Measurements from ENCODE around the gene TMEM40.

TMEM40 gene

GRCh38 chr3:12742330-12743107 is 16.5 kb downstream of the TMEM40 start:
- Histone ChIP-seq H3K4me1 (ENCODE audit: control insufficient read depth, insufficient read depth, low read length) (no peaks in the 10 kb centered on the region), H3K9me3 (ENCODE audit: control insufficient read depth, insufficient read depth, low read depth, low read length) (no peaks in the 10 kb centered on the region), H3K4me3 (ENCODE audit: low read depth, low read length) (no peak overlapping the region), H3K27ac (ENCODE audit: extremely low read depth, low read depth, low read length) (no peak overlapping the region), H3K36me3 (ENCODE audit: control insufficient read depth in 2 of 2, insufficient read depth in 1 of 2, low read length in 2 of 2) (no peaks in the 10 kb centered on the region)
- CTCF ChIA-PET, result no interaction called here
- no peak for TF ChIP-seq RBAK (tag by site-specific recombination; IDR thresholded peaks at IDR 0.05)
- no peak for TF ChIP-seq ZBTB20 (tag by site-specific recombination; IDR thresholded peaks at IDR 0.05)
- TF ChIP-seq ZNF341 (tag by site-specific recombination; IDR thresholded peaks at IDR 0.05; ENCODE audit: low read depth), result no peak
- TF ChIP-seq SCRT2 (tag by site-specific recombination; IDR thresholded peaks at IDR 0.05), result no peak
- no peak for TF ChIP-seq ZNF654 (tag by site-specific recombination; IDR thresholded peaks at IDR 0.05; ENCODE audit: low read depth)
- no peak for TF ChIP-seq REPIN1 (tag by site-specific recombination; IDR thresholded peaks at IDR 0.05; ENCODE audit: low read depth)
- TF ChIP-seq BCL11B (tag by site-specific recombination; IDR thresholded peaks at IDR 0.05; ENCODE audit: low read depth), result no peak
- TF ChIP-seq ZNF148 (tag by site-specific recombination; IDR thresholded peaks at IDR 0.05; ENCODE audit: borderline replicate concordance), result no peak
- TF ChIP-seq ZBTB7A (tag by site-specific recombination; IDR thresholded peaks at IDR 0.05; ENCODE audit: low read depth), result no peak
- no peak for TF ChIP-seq ZNF174 (tag by site-specific recombination; IDR thresholded peaks at IDR 0.05)
- TF ChIP-seq ZNF133 (tag by site-specific recombination; IDR thresholded peaks at IDR 0.05), result no peak
- no peak for TF ChIP-seq ZEB2 (tag by site-specific recombination; IDR thresholded peaks at IDR 0.05)
- no peak for TF ChIP-seq PATZ1 (tag by site-specific recombination; IDR thresholded peaks at IDR 0.05)
- POLR2A ChIA-PET, result no interaction called here

- Histone ChIP-seq H3K4me1 (ENCODE audit: control insufficient read depth, insufficient read depth, low read length) (no peaks in the 10 kb centered on the region), H3K36me3 (ENCODE audit: control insufficient read depth in 2 of 2, insufficient read depth in 1 of 2, low read length in 2 of 2) (no peaks in the 10 kb centered on the region), H3K27ac (ENCODE audit: extremely low read depth, low read depth, low read length) (no peak overlapping the region), H3K4me3 (ENCODE audit: low read depth, low read length) (no peak overlapping the region), H3K9me3 (ENCODE audit: control insufficient read depth, insufficient read depth, low read depth, low read length) (no peaks in the 10 kb centered on the region)
- TF ChIP-seq ZNF221 (tag by site-specific recombination; IDR thresholded peaks at IDR 0.05; ENCODE audit: borderline replicate concordance) (no peak), ZNF747 (tag by site-specific recombination; IDR thresholded peaks at IDR 0.05) (no peak), SP2 (tag by site-specific recombination; IDR thresholded peaks at IDR 0.05) (no peak), ZNF549 (tag by site-specific recombination; IDR thresholded peaks at IDR 0.05) (no peak), KLF8 (tag by site-specific recombination; IDR thresholded peaks at IDR 0.05) (no peak), SCRT1 (tag by site-specific recombination; IDR thresholded peaks at IDR 0.05; ENCODE audit: borderline replicate concordance) (no peak), ZNF239 (tag by site-specific recombination; IDR thresholded peaks at IDR 0.05) (no peak), WT1 (tag by site-specific recombination; IDR thresholded peaks at IDR 0.05) (no peak), KLF9 (tag by site-specific recombination; IDR thresholded peaks at IDR 0.05; ENCODE audit: low read depth) (no peak)
- POLR2A ChIA-PET, result interaction anchor here (0.8 kb wide), 1 partner anchor 22 kb away, joined by 3 read pairs; no protein-coding TSS in a partner anchor
- CTCF ChIA-PET, result no interaction called here
These were observed 17.9 kb downstream of the TMEM40 start for GRCh38 chr3:12741209-12741608.

All from HEK293 (cell line).